ENCODE data around the gene FAM83B.
"Not testable (repeated sequence)": the region's sequence is repeated elsewhere in the genome, so short reads cannot be mapped to it uniquely, and the experiment has no call there.

Gene FAM83B

GRCh38 chr6:54846243-54846856, at the start of gene FAM83B:
Gene FAM83B, plus strand, starts transcription at chr6:54846771. Its CDS starts 23,476 bp downstream, at chr6:54870247.
- no peak for DNase-seq (ENCODE audit: low spot score)
- in situ Hi-C loops (cut with MboI; ENCODE audit: low pct_unique_long_range_greater_than_20kb, low sequenced_read_pairs, unreplicated experiment), result no loop called here
- TF ChIP-seq CTCF (IDR thresholded peaks at IDR 0.05; ENCODE audit: extremely low read depth, insufficient read depth, missing control alignments), result no peak

- DNase-seq (ENCODE audit: low spot score); in situ Hi-C loops (cut with MboI; ENCODE audit: low pct_unique_long_range_greater_than_20kb, low sequenced_read_pairs, unreplicated experiment): not testable (repeated sequence)
These were observed 49.7 kb upstream of the FAM83B start for GRCh38 chr6:54796918-54797317.

GRCh38 chr6:54800050-54800600, 46.4 kb upstream of the FAM83B start:
- in situ Hi-C loops (cut with MboI; ENCODE audit: low pct_unique_long_range_greater_than_20kb, low sequenced_read_pairs, unreplicated experiment), result no loop called here
- no peak for TF ChIP-seq CTCF (IDR thresholded peaks at IDR 0.05; ENCODE audit: extremely low read depth, insufficient read depth, missing control alignments)
- no peak for DNase-seq (ENCODE audit: low spot score)

GRCh38 chr6:54801244-54801643, 45.3 kb upstream of the FAM83B start:
- no peak for TF ChIP-seq CTCF (IDR thresholded peaks at IDR 0.05; ENCODE audit: extremely low read depth, insufficient read depth, missing control alignments)
- no peak for DNase-seq (ENCODE audit: low spot score)
- in situ Hi-C loops (cut with MboI; ENCODE audit: low pct_unique_long_range_greater_than_20kb, low sequenced_read_pairs, unreplicated experiment), result no loop called here

- TF ChIP-seq CTCF (IDR thresholded peaks at IDR 0.05; ENCODE audit: extremely low read depth, insufficient read depth, missing control alignments), result no peak
- DNase-seq (ENCODE audit: low spot score), result no peak
- in situ Hi-C loops (cut with MboI; ENCODE audit: low pct_unique_long_range_greater_than_20kb, low sequenced_read_pairs, unreplicated experiment), result no loop called here
These were observed 44.9 kb upstream of the FAM83B start for GRCh38 chr6:54801669-54802068.

GRCh38 chr6:54802775-54803634, 43.6 kb upstream of the FAM83B start:
- no peak for DNase-seq (ENCODE audit: low spot score)
- in situ Hi-C loops (cut with MboI; ENCODE audit: low pct_unique_long_range_greater_than_20kb, low sequenced_read_pairs, unreplicated experiment), result no loop called here
- no peak for TF ChIP-seq CTCF (IDR thresholded peaks at IDR 0.05; ENCODE audit: extremely low read depth, insufficient read depth, missing control alignments)

- no peak for DNase-seq (ENCODE audit: low spot score)
- no peak for TF ChIP-seq CTCF (IDR thresholded peaks at IDR 0.05; ENCODE audit: extremely low read depth, insufficient read depth, missing control alignments)
- in situ Hi-C loops (cut with MboI; ENCODE audit: low pct_unique_long_range_greater_than_20kb, low sequenced_read_pairs, unreplicated experiment), result no loop called here
These were observed 41.5 kb upstream of the FAM83B start for GRCh38 chr6:54805077-54805476.
